Upper lobe of left lung (tissue), 6 donors: ENCODE measurements around the gene TNS4. TPM values are rescaled to one million over a fixed set of nuclear protein-coding genes. Genes with fewer than 3 reads are reported as not detected.

Source experiments
- ATAC-seq, 2 donors: fragments of 200-7000 bp; cut with Tn5 transposase; one replicate each; pipeline ENCODE4 v1.9.1; 2022; ENCODE audit warnings: mild to moderate bottlenecking in 2 of 2, moderate library complexity in 2 of 2; ENCODE audit not compliant: low FRiP score in 2 of 2
- DNase-seq, 2 donors: peaks; one replicate each; pipeline ENCODE4 v3.0.0-alpha.2; 2019 to 2020
- H3K27ac ChIP-seq, 4 donors: fragments of 200-600 bp; sonication (generic); one replicate each; pipeline ENCODE4 v1.5.1; 2016 to 2019
- H3K27me3 ChIP-seq, 4 donors: fragments of 200-600 bp; sonication (generic); one replicate each; pipeline ENCODE4 v1.5.1; 2017 to 2019
- H3K36me3 ChIP-seq, 4 donors: fragments of 200-600 bp; sonication (generic); one replicate each; pipeline ENCODE4 v1.5.1; 2016 to 2019
- H3K4me1 ChIP-seq, 4 donors: fragments of 200-600 bp; sonication (generic); one replicate each; pipeline ENCODE4 v1.5.1; 2018 to 2019
- H3K4me3 ChIP-seq, 4 donors: fragments of 200-600 bp; sonication (generic); one replicate each; pipeline ENCODE4 v1.5.1; 2017 to 2019; ENCODE audit warnings: mild to moderate bottlenecking in 2 of 4, moderate library complexity in 1 of 4
- H3K9me3 ChIP-seq, 4 donors: fragments of 200-600 bp; sonication (generic); one replicate each; pipeline ENCODE4 v1.5.1; 2018 to 2019
- EP300 ChIP-seq, 4 donors: sonication (generic); formaldehyde crosslinking; IDR thresholded peaks; one replicate each; pipeline ENCODE4 v1.5.1; 2017; ENCODE audit warnings: antibody characterized with exemption in 4 of 4, control low read depth in 2 of 4
- POLR2A ChIP-seq, 4 donors: fragments of 450-650 bp; IDR thresholded peaks; one replicate each; pipeline ENCODE4 v1.5.1; 2016 to 2017; ENCODE audit warnings: antibody characterized with exemption in 4 of 4, mild to moderate bottlenecking in 2 of 4
- POLR2AphosphoS5 ChIP-seq, 2 donors: sonication (generic); formaldehyde crosslinking; IDR thresholded peaks; one replicate each; pipeline ENCODE4 v1.5.1; 2017; ENCODE audit warnings: antibody characterized with exemption in 2 of 2
- WGBS, 2 donors: methylation state at CpG; one replicate each; pipeline ENCODE4 v1.1.5; 2017 to 2018; 5-methylcytosine and 5-hydroxymethylcytosine counted together
- total RNA-seq, 6 donors: library from RNA; depleted of rRNA in 4 of 6; stranded (reverse); fragments of >200 nt in 4 of 6; gene quantifications; one replicate each; pipeline versions ENCODE4 v1.1.0 to v1.2.1, GENCODE V29; 2016 to 2021
- TF ChIP-seq, protein P1 (sequence below), 6 experiments: fragments of 450-650 bp in 4 of 6; fragments of 200-600 bp in 2 of 6; sonication (generic) in 2 of 6; IDR thresholded peaks; one replicate each; pipeline ENCODE4 v1.5.1; 2016 to 2019; ENCODE audit warnings: antibody characterized with exemption in 6 of 6
- donor health status: DM: no; HTN: no; CAD: no; lungs with moderate emphysema.
- donor health status: DM: no; HTN: yes; CAD: no; lungs with severe emphysema.

Gene TNS4
- total RNA-seq, 6 donors from 2014 or later: 0.54 to 5.1 (median 1.1) TPM; not detected in 1

DNA sequence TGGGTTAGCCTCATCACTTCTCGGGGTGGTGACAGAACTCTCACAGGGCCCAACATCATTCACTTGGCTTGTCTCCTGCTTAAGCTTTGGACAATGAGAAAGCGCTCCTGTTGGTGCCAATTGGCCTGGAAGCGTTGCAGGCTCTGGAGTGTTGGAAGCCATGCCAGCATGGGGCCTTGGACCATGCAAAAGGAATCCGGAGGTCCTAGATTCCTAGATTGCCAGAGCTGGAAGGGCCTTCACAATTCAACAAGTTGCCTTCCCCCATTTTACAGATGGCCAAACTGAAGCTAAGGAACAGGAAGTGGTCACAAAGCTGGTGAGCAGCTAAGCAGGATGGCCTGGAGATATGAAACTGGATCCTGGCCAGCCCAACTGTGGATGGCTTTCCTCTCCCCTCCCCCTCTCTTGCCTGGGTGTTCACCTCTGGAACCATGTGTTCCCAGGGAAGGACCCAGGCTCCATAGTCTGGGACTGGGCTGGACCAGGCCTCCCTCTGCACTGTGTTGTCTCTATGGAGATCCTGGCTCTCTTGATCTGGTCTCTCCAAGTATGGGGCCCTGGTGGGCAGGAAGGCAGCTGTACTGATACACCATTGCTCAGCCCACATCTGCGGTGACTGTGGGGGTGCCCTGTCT is 64.2 kb downstream of the TNS4 start:
- DNase-seq (no peak), ATAC-seq (peak in 1 of 2 donors; percentile 16)
- TF ChIP-seq EP300 (IDR thresholded peaks at IDR 0.05) (no peak), POLR2AphosphoS5 (IDR thresholded peaks at IDR 0.05) (no peak), POLR2A (IDR thresholded peaks at IDR 0.05) (no peak)
- TF ChIP-seq, protein P1, sequence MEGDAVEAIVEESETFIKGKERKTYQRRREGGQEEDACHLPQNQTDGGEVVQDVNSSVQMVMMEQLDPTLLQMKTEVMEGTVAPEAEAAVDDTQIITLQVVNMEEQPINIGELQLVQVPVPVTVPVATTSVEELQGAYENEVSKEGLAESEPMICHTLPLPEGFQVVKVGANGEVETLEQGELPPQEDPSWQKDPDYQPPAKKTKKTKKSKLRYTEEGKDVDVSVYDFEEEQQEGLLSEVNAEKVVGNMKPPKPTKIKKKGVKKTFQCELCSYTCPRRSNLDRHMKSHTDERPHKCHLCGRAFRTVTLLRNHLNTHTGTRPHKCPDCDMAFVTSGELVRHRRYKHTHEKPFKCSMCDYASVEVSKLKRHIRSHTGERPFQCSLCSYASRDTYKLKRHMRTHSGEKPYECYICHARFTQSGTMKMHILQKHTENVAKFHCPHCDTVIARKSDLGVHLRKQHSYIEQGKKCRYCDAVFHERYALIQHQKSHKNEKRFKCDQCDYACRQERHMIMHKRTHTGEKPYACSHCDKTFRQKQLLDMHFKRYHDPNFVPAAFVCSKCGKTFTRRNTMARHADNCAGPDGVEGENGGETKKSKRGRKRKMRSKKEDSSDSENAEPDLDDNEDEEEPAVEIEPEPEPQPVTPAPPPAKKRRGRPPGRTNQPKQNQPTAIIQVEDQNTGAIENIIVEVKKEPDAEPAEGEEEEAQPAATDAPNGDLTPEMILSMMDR (IDR thresholded peaks at IDR 0.05): no peak
- H3K27me3 ChIP-seq: no peaks in the 10 kb centered on the region
- no peaks in the 10 kb centered on the region for H3K9me3 ChIP-seq
- no peak overlapping the region for H3K27ac ChIP-seq
- no peak overlapping the region for H3K4me3 ChIP-seq
- WGBS, 2 donors: 62 to 93% methylated on average over 3 to 5 of the region's 5 CpGs
- peaks cover 4 to 16% (median 11%) of the 10 kb centered on the region in 4 donors for H3K4me1 ChIP-seq
- no peaks in the 10 kb centered on the region for H3K36me3 ChIP-seq

GRCh38 chr17:40436636-40437035 is 64.8 kb downstream of the TNS4 start:
- H3K27ac ChIP-seq: no peak overlapping the region
- TF ChIP-seq, protein P1 (IDR thresholded peaks at IDR 0.05): no peak
- TF ChIP-seq EP300 (IDR thresholded peaks at IDR 0.05) (no peak), POLR2AphosphoS5 (IDR thresholded peaks at IDR 0.05) (no peak), POLR2A (IDR thresholded peaks at IDR 0.05) (no peak)
- WGBS, 2 donors: 63 to 79% methylated on average over 4 to 5 of the region's 5 CpGs
- DNase-seq: no peak
- H3K36me3 ChIP-seq: no peaks in the 10 kb centered on the region
- ATAC-seq: no peak
- peaks cover 3 to 12% (median 8%) of the 10 kb centered on the region in 4 donors for H3K4me1 ChIP-seq
- no peak overlapping the region for H3K4me3 ChIP-seq
- H3K9me3 ChIP-seq: no peaks in the 10 kb centered on the region
- no peaks in the 10 kb centered on the region for H3K27me3 ChIP-seq

DNA sequence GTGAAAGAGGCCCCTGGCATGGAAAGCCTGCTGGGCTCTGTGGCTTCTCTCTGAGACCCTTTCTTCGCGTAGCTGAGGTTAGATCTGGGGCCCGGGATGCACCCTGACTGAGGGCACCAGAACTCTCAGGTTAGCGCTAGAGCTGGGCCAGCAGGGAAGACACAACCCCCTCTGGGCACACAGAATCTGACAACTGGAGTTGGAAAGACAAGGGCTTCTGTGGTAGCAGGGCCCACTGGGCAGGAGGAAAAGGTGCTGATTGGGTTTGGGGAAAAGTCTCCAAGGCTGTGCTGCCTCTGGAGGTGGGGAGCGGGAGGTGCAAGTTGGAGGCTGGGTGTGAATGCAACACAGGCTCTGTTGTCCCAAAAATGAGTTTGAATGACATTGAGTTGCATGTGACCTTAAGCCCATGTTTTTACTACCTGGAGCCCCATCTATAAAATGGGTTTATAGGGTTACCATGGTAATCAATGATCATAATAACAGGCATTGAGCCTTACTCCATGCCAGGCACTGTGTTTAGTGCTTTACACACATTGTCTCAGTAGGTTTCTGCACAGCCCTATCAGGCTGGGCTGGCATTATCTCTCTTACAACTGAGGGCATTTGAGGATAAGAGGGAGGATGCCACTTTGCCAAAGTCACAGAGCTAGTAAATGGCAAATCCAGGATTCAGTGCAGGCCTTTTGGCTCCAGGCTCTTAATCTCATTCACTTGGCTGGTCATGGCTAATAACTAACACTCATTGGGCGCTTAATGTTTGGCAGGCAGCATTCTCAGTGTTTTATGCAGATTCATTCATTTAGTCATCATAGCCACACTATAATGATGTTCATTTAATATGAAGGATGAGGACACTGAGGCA is 67.6 kb downstream of the TNS4 start:
- DNase-seq: no peak
- no peak overlapping the region for H3K27ac ChIP-seq
- TF ChIP-seq, protein P1 (IDR thresholded peaks at IDR 0.05): peak; percentile 17 to 46 (median 38)
- TF ChIP-seq EP300 (IDR thresholded peaks at IDR 0.05): no peak
- peak in 1 of 2 donors; percentile 25 for ATAC-seq
- no peaks in the 10 kb centered on the region for H3K27me3 ChIP-seq
- no peaks in the 10 kb centered on the region for H3K9me3 ChIP-seq
- 85 to 93% methylated on average over 6 of the region's 6 CpGs for WGBS, 2 donors
- H3K4me3 ChIP-seq: no peak overlapping the region
- H3K36me3 ChIP-seq: no peaks in the 10 kb centered on the region
- peaks cover 0 to 10% (median 5%) of the 10 kb centered on the region in 4 donors for H3K4me1 ChIP-seq

GRCh38 chr17:40432864-40433528 is 68.4 kb downstream of the TNS4 start:
- Histone ChIP-seq H3K4me3 (no peak overlapping the region), H3K9me3 (no peaks in the 10 kb centered on the region), H3K36me3 (no peaks in the 10 kb centered on the region), H3K27ac (no peak overlapping the region), H3K4me1 (peaks cover 0 to 10% (median 5%) of the 10 kb centered on the region in 4 donors), H3K27me3 (no peaks in the 10 kb centered on the region)
- ATAC-seq: peak in 1 of 2 donors; percentile 76
- DNase-seq: no peak
- TF ChIP-seq POLR2AphosphoS5 (IDR thresholded peaks at IDR 0.05) (no peak), EP300 (IDR thresholded peaks at IDR 0.05) (no peak), POLR2A (IDR thresholded peaks at IDR 0.05) (no peak)
- TF ChIP-seq, protein P1 (IDR thresholded peaks at IDR 0.05): no peak
- WGBS, 2 donors: 17 to 61% methylated on average over 1 to 2 of the region's 2 CpGs
